Astrocyte of the spinal cord (primary cell): ENCODE measurements around the gene TNIK.
A peak's percentile ranks its signal among the peaks of the same experiment; 100 is the strongest.

ENCODE experiments used
- DNase-seq: peaks from one replicate; pipeline ENCODE4 v3.0.0; 2011; ENCODE audit warnings: low read depth, low spot score
- H3K4me3 ChIP-seq: 2 replicates; pipeline ENCODE4 v1.5.1; 2011; ENCODE audit warnings: low read depth, mild to moderate bottlenecking, low read length, moderate library complexity
- in situ Hi-C: cut with HindIII; loops from 2 replicates; pipeline ENCODE4 v1.10.0; 2017; ENCODE audit warnings: low sequenced_read_pairs
- TF ChIP-seq, protein P1 (sequence below): IDR thresholded peaks from 2 replicates; pipeline ENCODE4 v1.5.1; 2012; ENCODE audit warnings: low read depth, mild to moderate bottlenecking, low read length, inconsistent platforms

TNIK gene

DNA sequence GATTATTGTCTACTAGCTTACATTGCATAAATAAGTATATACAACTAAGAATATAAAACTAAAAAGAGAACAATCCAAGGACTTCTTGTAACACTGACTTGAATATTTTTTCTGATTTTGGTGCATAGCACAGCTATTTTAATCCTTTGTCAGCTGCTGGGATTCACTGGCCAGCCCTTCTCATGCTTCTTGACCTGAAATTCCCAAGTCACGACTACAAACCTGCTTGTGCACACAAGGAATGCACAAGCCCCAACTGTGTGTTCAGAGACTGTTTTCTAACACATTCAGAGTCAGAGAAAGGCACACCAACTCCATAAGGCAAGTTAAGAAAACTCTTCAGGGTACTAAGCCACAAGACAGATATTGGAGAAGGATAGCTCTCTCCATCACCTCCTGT, 80.9 kb downstream of the TNIK start:
- no peak overlapping the region for H3K4me3 ChIP-seq
- TF ChIP-seq, protein P1, sequence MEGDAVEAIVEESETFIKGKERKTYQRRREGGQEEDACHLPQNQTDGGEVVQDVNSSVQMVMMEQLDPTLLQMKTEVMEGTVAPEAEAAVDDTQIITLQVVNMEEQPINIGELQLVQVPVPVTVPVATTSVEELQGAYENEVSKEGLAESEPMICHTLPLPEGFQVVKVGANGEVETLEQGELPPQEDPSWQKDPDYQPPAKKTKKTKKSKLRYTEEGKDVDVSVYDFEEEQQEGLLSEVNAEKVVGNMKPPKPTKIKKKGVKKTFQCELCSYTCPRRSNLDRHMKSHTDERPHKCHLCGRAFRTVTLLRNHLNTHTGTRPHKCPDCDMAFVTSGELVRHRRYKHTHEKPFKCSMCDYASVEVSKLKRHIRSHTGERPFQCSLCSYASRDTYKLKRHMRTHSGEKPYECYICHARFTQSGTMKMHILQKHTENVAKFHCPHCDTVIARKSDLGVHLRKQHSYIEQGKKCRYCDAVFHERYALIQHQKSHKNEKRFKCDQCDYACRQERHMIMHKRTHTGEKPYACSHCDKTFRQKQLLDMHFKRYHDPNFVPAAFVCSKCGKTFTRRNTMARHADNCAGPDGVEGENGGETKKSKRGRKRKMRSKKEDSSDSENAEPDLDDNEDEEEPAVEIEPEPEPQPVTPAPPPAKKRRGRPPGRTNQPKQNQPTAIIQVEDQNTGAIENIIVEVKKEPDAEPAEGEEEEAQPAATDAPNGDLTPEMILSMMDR, result no peak
- in situ Hi-C loops, result no loop called here
- DNase-seq, result peak; percentile 5

- no peak overlapping the region for H3K4me3 ChIP-seq
- in situ Hi-C loops, result no loop called here
- TF ChIP-seq, protein P1, result no peak
- DNase-seq, result no peak
Observed at GRCh38 chr3:171378586-171378985, 81.6 kb downstream of the TNIK start.

DNA sequence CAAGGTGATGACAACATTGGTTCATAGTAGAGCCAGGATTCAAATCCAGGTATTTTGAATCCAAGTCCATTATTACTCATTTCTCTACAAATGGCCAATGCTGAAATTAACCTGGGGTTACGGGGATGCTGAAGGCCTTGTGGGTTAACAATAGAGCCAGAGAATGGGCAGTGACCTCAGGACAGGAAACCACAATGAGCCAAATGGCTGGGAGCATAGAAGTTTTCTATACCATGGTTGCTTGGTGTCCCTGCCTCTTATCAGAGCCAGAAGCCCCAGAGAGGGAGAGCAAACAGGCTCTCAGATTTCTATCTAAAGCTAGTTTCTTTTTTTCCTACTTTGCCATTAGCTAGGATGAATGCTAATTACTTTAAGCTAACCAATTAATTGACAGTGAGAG, 82.3 kb downstream of the TNIK start:
- in situ Hi-C loops, result no loop called here
- TF ChIP-seq, protein P1, result no peak
- no peak for DNase-seq
- no peak overlapping the region for H3K4me3 ChIP-seq

GRCh38 chr3:171376596-171376947, 83.6 kb downstream of the TNIK start:
- TF ChIP-seq, protein P1, result no peak
- no peak for DNase-seq
- in situ Hi-C loops, result no loop called here
- no peak overlapping the region for H3K4me3 ChIP-seq

- DNase-seq, result peak; percentile 39
- H3K4me3 ChIP-seq, result no peak overlapping the region
- in situ Hi-C loops, result no loop called here
- TF ChIP-seq, protein P1, result no peak
Observed at GRCh38 chr3:171375666-171376595, 84.3 kb downstream of the TNIK start.

DNA sequence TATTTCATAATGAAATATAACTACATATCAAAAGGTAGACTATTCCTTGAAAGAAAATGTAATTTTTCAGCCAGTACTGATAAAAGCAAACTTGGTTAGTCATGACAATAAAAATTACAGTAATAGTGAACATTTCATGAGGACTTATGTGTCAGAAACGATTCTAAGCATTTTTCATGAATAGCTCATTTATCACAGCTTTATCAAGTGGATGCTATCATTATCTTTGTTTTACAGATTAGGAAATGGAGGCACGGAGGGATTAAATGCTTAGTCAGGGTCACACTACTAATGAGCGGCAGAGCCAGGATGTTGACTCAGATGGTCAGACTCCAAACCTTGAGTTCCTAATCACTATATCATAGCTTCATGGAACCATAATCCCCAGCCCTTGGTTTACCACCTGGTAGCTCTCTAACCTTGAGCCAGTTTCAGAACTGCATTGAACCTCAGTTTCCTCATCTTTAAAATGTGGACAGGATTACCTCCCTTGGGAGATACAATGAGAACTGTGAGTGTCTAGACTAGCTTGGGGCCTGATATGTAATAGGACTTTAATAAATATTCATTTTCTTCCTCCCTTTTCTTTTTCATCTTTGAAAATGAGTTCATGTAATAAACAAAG, 85.4 kb downstream of the TNIK start:
- TF ChIP-seq, protein P1, result no peak
- DNase-seq, result peak; percentile 51
- no peak overlapping the region for H3K4me3 ChIP-seq
- in situ Hi-C loops, result no loop called here
